IMR-90 (cell line): ENCODE measurements around the gene SRPK2.

Experiments used
- CEBPB ChIP-seq: IDR thresholded peaks from 2 replicates; pipeline ENCODE4 v1.6.1; 2012; ENCODE audit warnings: low read depth, low read length, improper control_type of control experiment
- CHD1 ChIP-seq: IDR thresholded peaks from 2 replicates; pipeline ENCODE4 v1.6.1; 2012; ENCODE audit warnings: low read depth, low read length, improper control_type of control experiment
- FOS ChIP-seq: fragments of 150-350 bp; IDR thresholded peaks from 2 replicates; pipeline ENCODE4 v1.6.1; 2016; ENCODE audit warnings: low read depth, low read length
- MAFK ChIP-seq: IDR thresholded peaks from 2 replicates; pipeline ENCODE4 v1.6.1; 2012; ENCODE audit warnings: low read depth, low read length, improper control_type of control experiment
- MAZ ChIP-seq: IDR thresholded peaks from 2 replicates; pipeline ENCODE4 v1.6.1; 2012; ENCODE audit warnings: low read depth, mild to moderate bottlenecking, low read length, improper control_type of control experiment, moderate library complexity, borderline replicate concordance
- MXI1 ChIP-seq: IDR thresholded peaks from 2 replicates; pipeline ENCODE4 v1.6.1; 2012; ENCODE audit warnings: low read depth, mild to moderate bottlenecking, low read length, moderate library complexity, borderline replicate concordance
- NFE2L2 ChIP-seq: fragments of 150-350 bp; IDR thresholded peaks from 2 replicates; pipeline ENCODE4 v1.6.1; 2016; ENCODE audit warnings: low read depth, mild to moderate bottlenecking, low read length
- POLR2A ChIP-seq: IDR thresholded peaks from 2 replicates; pipeline ENCODE4 v1.6.1; 2012; ENCODE audit warnings: mild to moderate bottlenecking, low read depth, low read length
- RAD21 ChIP-seq: IDR thresholded peaks from 2 replicates; pipeline ENCODE4 v1.6.1; 2012; ENCODE audit warnings: low read length, improper control_type of control experiment
- RCOR1 ChIP-seq: IDR thresholded peaks from 2 replicates; pipeline ENCODE4 v1.6.1; 2012; ENCODE audit warnings: mild to moderate bottlenecking, low read length, improper control_type of control experiment; ENCODE audit not compliant: insufficient replicate concordance
- USF2 ChIP-seq: fragments of 150-350 bp; IDR thresholded peaks from 2 replicates; pipeline ENCODE4 v1.6.1; 2017; ENCODE audit warnings: mild to moderate bottlenecking, antibody characterized with exemption, low read length, low read depth
- TF ChIP-seq, protein P1 (sequence below): conservative IDR thresholded peaks from 2 replicates; pipeline ENCODE4 v1.5.1; 2012; ENCODE audit warnings: mild to moderate bottlenecking, low read depth, low read length, improper control_type of control experiment
- TF ChIP-seq, protein P2 (sequence below): fragments of 150-350 bp; IDR thresholded peaks from 2 replicates; pipeline ENCODE4 v1.6.1; 2016; ENCODE audit warnings: low read depth, mild to moderate bottlenecking, low read length, moderate library complexity, borderline replicate concordance

GRCh38 chr7:105132335-105132734 lies 256.4 kb downstream of the SRPK2 start:
- TF ChIP-seq POLR2A, result no peak
- no peak for TF ChIP-seq FOS
- TF ChIP-seq RAD21, result no peak
- TF ChIP-seq, protein P1, sequence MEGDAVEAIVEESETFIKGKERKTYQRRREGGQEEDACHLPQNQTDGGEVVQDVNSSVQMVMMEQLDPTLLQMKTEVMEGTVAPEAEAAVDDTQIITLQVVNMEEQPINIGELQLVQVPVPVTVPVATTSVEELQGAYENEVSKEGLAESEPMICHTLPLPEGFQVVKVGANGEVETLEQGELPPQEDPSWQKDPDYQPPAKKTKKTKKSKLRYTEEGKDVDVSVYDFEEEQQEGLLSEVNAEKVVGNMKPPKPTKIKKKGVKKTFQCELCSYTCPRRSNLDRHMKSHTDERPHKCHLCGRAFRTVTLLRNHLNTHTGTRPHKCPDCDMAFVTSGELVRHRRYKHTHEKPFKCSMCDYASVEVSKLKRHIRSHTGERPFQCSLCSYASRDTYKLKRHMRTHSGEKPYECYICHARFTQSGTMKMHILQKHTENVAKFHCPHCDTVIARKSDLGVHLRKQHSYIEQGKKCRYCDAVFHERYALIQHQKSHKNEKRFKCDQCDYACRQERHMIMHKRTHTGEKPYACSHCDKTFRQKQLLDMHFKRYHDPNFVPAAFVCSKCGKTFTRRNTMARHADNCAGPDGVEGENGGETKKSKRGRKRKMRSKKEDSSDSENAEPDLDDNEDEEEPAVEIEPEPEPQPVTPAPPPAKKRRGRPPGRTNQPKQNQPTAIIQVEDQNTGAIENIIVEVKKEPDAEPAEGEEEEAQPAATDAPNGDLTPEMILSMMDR, result no peak
- TF ChIP-seq MXI1, result no peak
- no peak for TF ChIP-seq MAFK
- TF ChIP-seq RCOR1, result no peak
- no peak for TF ChIP-seq CHD1
- TF ChIP-seq, protein P2, sequence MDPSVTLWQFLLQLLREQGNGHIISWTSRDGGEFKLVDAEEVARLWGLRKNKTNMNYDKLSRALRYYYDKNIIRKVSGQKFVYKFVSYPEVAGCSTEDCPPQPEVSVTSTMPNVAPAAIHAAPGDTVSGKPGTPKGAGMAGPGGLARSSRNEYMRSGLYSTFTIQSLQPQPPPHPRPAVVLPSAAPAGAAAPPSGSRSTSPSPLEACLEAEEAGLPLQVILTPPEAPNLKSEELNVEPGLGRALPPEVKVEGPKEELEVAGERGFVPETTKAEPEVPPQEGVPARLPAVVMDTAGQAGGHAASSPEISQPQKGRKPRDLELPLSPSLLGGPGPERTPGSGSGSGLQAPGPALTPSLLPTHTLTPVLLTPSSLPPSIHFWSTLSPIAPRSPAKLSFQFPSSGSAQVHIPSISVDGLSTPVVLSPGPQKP, result no peak
- no peak for TF ChIP-seq CEBPB
- TF ChIP-seq MAZ, result no peak
- TF ChIP-seq USF2, result no peak
- no peak for TF ChIP-seq NFE2L2
